Measurements from ENCODE around the gene TSG101.

The TSG101 gene

GRCh38 chr11:18493310-18493709 is 33.4 kb downstream of the TSG101 start:
- DNase-seq (ENCODE audit: low spot score), result no peak

GRCh38 chr11:18492888-18493287 is 33.9 kb downstream of the TSG101 start:
- DNase-seq (ENCODE audit: low spot score), result no peak

- DNase-seq (ENCODE audit: low spot score), result no peak
Measured at GRCh38 chr11:18491924-18492323, 34.8 kb downstream of the TSG101 start.

GRCh38 chr11:18490736-18491485 is 35.8 kb downstream of the TSG101 start:
- no peak for DNase-seq (ENCODE audit: low spot score)

GRCh38 chr11:18490319-18490718 is 36.4 kb downstream of the TSG101 start:
- peak; percentile 38 for DNase-seq (ENCODE audit: low spot score)

- DNase-seq (ENCODE audit: low spot score), result no peak
Measured at GRCh38 chr11:18485913-18486528, 40.7 kb downstream of the TSG101 start.

GRCh38 chr11:18479063-18479462 is 47.7 kb downstream of the TSG101 start:
- DNase-seq (ENCODE audit: low spot score), result no peak

- DNase-seq (ENCODE audit: low spot score), result no peak
Measured at GRCh38 chr11:18472587-18472986, 54.2 kb downstream of the TSG101 start.

GRCh38 chr11:18471995-18472394 is 54.7 kb downstream of the TSG101 start:
- no peak for DNase-seq (ENCODE audit: low spot score)

GRCh38 chr11:18468961-18469360 is 57.8 kb downstream of the TSG101 start:
- no peak for DNase-seq (ENCODE audit: low spot score)

GRCh38 chr11:18468059-18468458 is 58.7 kb downstream of the TSG101 start:
- DNase-seq (ENCODE audit: low spot score), result no peak

GRCh38 chr11:18466402-18466801 is 60.3 kb downstream of the TSG101 start:
- no peak for DNase-seq (ENCODE audit: low spot score)

GRCh38 chr11:18463439-18463838 is 63.3 kb downstream of the TSG101 start:
- DNase-seq (ENCODE audit: low spot score), result no peak

GRCh38 chr11:18461909-18462308 is 64.8 kb downstream of the TSG101 start:
- DNase-seq (ENCODE audit: low spot score), result no peak

- DNase-seq (ENCODE audit: low spot score), result no peak
Measured at GRCh38 chr11:18459634-18460033, 67.1 kb downstream of the TSG101 start.

GRCh38 chr11:18457450-18457849 is 69.3 kb downstream of the TSG101 start:
- DNase-seq (ENCODE audit: low spot score), result no peak

- DNase-seq (ENCODE audit: low spot score), result no peak
Measured at GRCh38 chr11:18455686-18456372, 70.9 kb downstream of the TSG101 start, which contains the start of gene LDHAL6A. LDHAL6A (plus strand) TSS chr11:18455856; CDS start chr11:18456681, 825 bp downstream.

GRCh38 chr11:18452927-18453326 is 73.8 kb downstream of the TSG101 start:
- peak; percentile 44 for DNase-seq (ENCODE audit: low spot score)

- DNase-seq (ENCODE audit: low spot score), result no peak
Measured at GRCh38 chr11:18449251-18449650, 77.5 kb downstream of the TSG101 start.

GRCh38 chr11:18438691-18439090 is 88.1 kb downstream of the TSG101 start:
- no peak for DNase-seq (ENCODE audit: low spot score)

Measured in AG08395 (cell line).